Hypothalamus (tissue), 51 donors: ENCODE measurements around the gene ARHGAP10.
"Not testable (repeated sequence)": the region's sequence is repeated elsewhere in the genome, so short reads cannot be mapped to it uniquely, and the experiment has no call there.

Source experiments
- DNase-seq, 51 donors: peaks; one replicate each; lab custom pipeline; 2025; lab: John Stamatoyannopoulos, UW

Gene ARHGAP10

GRCh38 chr4:147789596-147789995 is 57.7 kb downstream of the ARHGAP10 start:
- no peak for DNase-seq

- DNase-seq: no peak
Measured at GRCh38 chr4:147790412-147790811, 58.5 kb downstream of the ARHGAP10 start.

- DNase-seq: no peak
Measured at GRCh38 chr4:147791341-147791740, 59.5 kb downstream of the ARHGAP10 start.

GRCh38 chr4:147791865-147792264 is 60.0 kb downstream of the ARHGAP10 start:
- DNase-seq: no peak

- DNase-seq: no peak
Measured at GRCh38 chr4:147793569-147794313, 61.9 kb downstream of the ARHGAP10 start.

GRCh38 chr4:147794314-147794680 is 62.4 kb downstream of the ARHGAP10 start:
- no peak for DNase-seq

GRCh38 chr4:147794787-147795413 is 63.0 kb downstream of the ARHGAP10 start:
- no peak for DNase-seq

- DNase-seq: not testable (repeated sequence)
Measured at GRCh38 chr4:147799057-147799456, 67.2 kb downstream of the ARHGAP10 start.

GRCh38 chr4:147799986-147800555 is 68.2 kb downstream of the ARHGAP10 start:
- no peak for DNase-seq

GRCh38 chr4:147801820-147802219 is 69.9 kb downstream of the ARHGAP10 start:
- no peak for DNase-seq

GRCh38 chr4:147802346-147802745 is 70.5 kb downstream of the ARHGAP10 start:
- DNase-seq: no peak

GRCh38 chr4:147805946-147806345 is 74.1 kb downstream of the ARHGAP10 start:
- DNase-seq: no peak

GRCh38 chr4:147808447-147808846 is 76.6 kb downstream of the ARHGAP10 start:
- DNase-seq: peak in 1 of 51 donors; percentile 20

- DNase-seq: no peak
Measured at GRCh38 chr4:147809211-147809610, 77.3 kb downstream of the ARHGAP10 start.

- DNase-seq: no peak
Measured at GRCh38 chr4:147811878-147812277, 80.0 kb downstream of the ARHGAP10 start.

GRCh38 chr4:147813109-147813773 is 81.4 kb downstream of the ARHGAP10 start:
- no peak for DNase-seq

- DNase-seq: no peak
Measured at GRCh38 chr4:147813973-147814372, 82.1 kb downstream of the ARHGAP10 start.

- no peak for DNase-seq
Measured at GRCh38 chr4:147814376-147814775, 82.5 kb downstream of the ARHGAP10 start.

GRCh38 chr4:147815741-147816140 is 83.9 kb downstream of the ARHGAP10 start:
- no peak for DNase-seq

- no peak for DNase-seq
Measured at GRCh38 chr4:147816382-147817254, 84.7 kb downstream of the ARHGAP10 start.

GRCh38 chr4:147820975-147821374 is 89.1 kb downstream of the ARHGAP10 start:
- DNase-seq: no peak
